Measurements from ENCODE around the gene IQCE.

IQCE gene

GRCh38 chr7:2643386-2644219 is 84.8 kb downstream of the IQCE start:
- TF ChIP-seq ZNF274 (IDR thresholded peaks at IDR 0.05; ENCODE audit: low read depth, low read length), result no peak
- no peak overlapping the region for H3K4me3 ChIP-seq (ENCODE audit: low read length)

DNA sequence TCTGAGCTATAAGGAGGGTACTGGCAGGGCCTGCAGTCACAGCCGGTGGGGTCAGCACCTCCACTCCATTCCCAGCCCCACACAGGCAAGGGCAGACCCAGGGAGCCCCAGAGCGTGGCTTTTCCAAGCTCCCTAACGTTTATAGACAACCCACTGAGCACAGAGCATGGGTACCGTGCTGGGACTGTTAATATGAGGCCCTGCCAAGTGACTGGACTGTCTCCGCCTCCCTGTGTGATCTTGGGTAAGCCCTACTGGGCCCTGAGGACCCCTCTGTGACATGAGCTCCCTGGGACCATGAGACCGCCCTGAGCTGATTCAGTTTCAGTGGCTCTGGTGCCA is 85.4 kb downstream of the IQCE start:
- no peak overlapping the region for H3K4me3 ChIP-seq (ENCODE audit: low read length)
- no peak for TF ChIP-seq ZNF274 (IDR thresholded peaks at IDR 0.05; ENCODE audit: low read depth, low read length)

DNA sequence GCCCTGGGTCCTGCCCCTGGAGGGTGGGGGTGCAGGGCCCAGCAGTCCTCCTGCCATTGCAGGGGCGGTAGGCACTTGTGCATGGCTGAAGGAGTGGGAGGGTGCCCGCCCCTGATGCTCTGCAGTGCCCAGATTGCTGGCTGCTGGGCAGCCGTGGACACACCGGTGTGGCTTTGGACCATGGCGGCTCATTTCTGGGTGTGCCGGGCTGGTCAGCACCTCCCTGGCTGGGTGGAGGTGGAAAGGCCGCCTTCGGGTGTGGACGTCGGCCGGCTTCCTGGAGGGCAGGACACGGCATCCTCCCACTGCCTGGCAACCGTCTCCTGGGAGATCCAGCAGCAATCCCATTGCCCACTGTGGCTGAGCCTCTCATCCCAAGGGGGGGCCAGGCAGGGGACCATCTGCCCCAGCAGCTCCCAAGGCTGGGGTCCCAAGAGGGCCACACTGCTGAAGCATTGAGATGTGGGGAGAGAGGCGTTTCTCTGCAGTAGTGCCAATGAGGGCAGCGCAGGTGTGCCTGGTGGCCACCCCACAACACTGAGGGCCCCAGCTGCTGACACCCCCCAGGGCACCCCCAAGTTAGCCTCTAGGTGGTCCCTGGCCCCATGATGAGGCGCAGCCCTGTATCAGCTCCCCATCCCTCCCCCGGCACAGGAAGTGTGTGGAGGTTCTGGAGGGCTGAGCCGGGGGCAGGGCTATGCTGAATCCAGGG is 85.9 kb downstream of the IQCE start:
- H3K4me3 ChIP-seq (ENCODE audit: low read length), result no peak overlapping the region; the same call in 1 of the 2 replicates

GRCh38 chr7:2645274-2645868 is 86.6 kb downstream of the IQCE start:
- H3K4me3 ChIP-seq (ENCODE audit: low read length), result no peak overlapping the region; the same call in 1 of the 2 replicates

More for the DNA sequence above, 85.9 kb downstream of the IQCE start:
- TF ChIP-seq ZNF274 (IDR thresholded peaks at IDR 0.05; ENCODE audit: low read depth, low read length), result no peak

DNA sequence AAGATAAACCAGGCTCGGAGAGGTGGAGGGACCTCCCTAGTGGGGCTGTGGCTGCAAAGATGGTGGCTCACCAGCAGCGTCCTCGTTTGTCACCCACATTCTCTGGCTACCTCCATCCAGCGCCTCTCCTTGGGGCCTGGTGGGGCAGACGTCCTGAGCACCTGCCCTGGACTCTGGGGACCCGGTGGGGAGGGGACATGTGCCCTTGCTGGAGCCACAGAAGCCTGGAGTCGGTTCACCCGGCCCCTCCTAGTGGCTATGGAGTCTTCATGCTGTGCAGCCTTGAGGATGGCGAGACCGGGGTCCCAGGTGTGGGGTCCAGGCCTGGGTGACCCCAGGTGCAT is 87.5 kb downstream of the IQCE start:
- no peak overlapping the region for H3K4me3 ChIP-seq (ENCODE audit: low read length)
- TF ChIP-seq ZNF274 (IDR thresholded peaks at IDR 0.05; ENCODE audit: low read depth, low read length), result no peak

More at GRCh38 chr7:2645274-2645868, 86.6 kb downstream of the IQCE start:
- TF ChIP-seq ZNF274 (IDR thresholded peaks at IDR 0.05; ENCODE audit: low read depth, low read length), result no peak

DNA sequence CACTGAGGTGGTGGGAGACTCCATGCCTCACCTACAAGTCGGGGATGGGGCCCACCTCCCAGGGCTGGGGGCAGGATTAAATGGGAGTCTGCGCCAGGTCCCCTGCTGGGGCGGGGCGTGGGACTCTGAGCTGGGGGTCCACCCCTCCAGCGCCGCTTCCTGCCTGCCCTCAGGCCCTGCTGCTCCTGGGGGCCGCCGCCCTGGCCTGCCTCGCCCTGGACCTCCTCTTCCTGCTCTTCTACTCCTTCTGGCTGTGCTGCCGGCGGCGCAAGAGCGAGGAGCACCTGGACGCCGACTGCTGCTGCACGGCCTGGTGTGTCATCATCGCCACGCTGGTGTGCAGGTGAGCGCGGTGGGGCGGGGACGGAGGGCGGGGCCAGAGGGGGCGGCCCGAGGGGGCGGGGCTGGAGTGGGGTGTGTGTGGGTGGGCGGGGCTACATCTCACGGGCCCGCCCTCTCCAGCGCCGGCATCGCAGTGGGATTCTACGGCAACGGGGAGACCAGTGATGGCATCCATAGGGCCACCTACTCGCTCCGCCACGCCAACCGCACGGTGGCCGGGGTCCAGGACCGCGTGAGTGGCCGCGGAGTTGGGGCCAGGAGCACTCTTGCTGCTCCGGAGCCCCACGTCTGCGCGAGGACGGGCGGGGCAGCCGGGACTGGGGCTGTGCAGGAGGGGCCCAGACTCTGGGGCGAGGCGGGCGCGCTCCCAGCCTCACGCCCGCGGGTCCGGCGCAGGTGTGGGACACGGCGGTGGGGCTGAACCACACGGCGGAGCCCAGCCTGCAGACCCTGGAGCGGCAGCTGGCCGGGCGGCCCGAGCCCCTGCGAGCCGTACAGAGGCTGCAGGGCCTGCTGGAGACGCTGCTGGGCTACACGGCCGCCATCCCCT is 88.1 kb downstream of the IQCE start:
- no peak overlapping the region for H3K4me3 ChIP-seq (ENCODE audit: low read length)
- no peak for TF ChIP-seq ZNF274 (IDR thresholded peaks at IDR 0.05; ENCODE audit: low read depth, low read length)

- H3K4me3 ChIP-seq (ENCODE audit: low read length), result no peak overlapping the region
These were observed 88.9 kb downstream of the IQCE start for GRCh38 chr7:2647594-2648172.

GRCh38 chr7:2649139-2649838 is 90.5 kb downstream of the IQCE start:
- H3K4me3 ChIP-seq (ENCODE audit: low read length), result no peak overlapping the region
- TF ChIP-seq ZNF274 (IDR thresholded peaks at IDR 0.05; ENCODE audit: low read depth, low read length), result no peak

More at GRCh38 chr7:2647594-2648172, 88.9 kb downstream of the IQCE start:
- no peak for TF ChIP-seq ZNF274 (IDR thresholded peaks at IDR 0.05; ENCODE audit: low read depth, low read length)

DNA sequence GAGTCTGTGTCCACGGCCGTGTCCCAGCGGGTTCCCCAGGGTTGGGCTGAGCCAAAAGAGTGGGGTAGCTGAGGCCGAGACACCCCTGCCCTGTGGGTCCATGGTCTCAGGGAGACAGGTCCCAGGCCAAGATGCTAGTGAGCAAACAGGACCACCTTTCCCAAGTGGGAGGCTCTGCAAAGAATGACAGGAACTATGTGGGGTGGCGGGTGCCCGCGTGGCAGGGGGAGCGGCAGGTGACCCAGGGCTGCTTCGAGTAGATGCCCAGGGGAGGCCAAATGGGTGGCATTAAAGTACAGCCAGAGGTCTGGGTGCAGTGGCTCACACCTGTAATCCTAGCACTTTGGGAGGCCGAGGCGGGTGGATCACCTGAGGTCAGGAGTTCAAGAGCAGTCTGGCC is 91.2 kb downstream of the IQCE start:
- no peak for TF ChIP-seq ZNF274 (IDR thresholded peaks at IDR 0.05; ENCODE audit: low read depth, low read length)
- H3K4me3 ChIP-seq (ENCODE audit: low read length), result no peak overlapping the region

DNA sequence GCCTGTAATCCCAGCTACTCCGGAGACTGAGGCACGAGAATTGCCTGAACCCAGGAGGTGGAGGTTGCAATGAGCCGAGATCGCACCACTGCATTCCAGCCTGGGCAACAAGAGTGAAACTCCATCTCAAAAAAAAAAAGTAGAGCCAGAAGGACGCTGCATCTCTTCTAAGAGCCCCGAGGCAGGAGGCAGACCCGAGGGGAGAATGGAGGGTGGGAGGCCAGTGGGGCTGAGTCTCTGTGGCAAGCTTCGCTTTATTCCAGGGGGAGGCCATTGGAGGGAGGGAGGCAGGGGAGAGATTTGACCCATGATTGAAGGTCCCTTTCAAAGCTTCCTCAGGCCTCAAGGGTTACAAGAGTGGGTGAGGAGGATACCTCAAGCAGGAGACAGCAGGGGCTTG is 91.7 kb downstream of the IQCE start:
- H3K4me3 ChIP-seq (ENCODE audit: low read length), result no peak overlapping the region
- TF ChIP-seq ZNF274 (IDR thresholded peaks at IDR 0.05; ENCODE audit: low read depth, low read length), result no peak

GRCh38 chr7:2651336-2651735 is 92.6 kb downstream of the IQCE start:
- no peak for TF ChIP-seq ZNF274 (IDR thresholded peaks at IDR 0.05; ENCODE audit: low read depth, low read length)
- no peak overlapping the region for H3K4me3 ChIP-seq (ENCODE audit: low read length)

DNA sequence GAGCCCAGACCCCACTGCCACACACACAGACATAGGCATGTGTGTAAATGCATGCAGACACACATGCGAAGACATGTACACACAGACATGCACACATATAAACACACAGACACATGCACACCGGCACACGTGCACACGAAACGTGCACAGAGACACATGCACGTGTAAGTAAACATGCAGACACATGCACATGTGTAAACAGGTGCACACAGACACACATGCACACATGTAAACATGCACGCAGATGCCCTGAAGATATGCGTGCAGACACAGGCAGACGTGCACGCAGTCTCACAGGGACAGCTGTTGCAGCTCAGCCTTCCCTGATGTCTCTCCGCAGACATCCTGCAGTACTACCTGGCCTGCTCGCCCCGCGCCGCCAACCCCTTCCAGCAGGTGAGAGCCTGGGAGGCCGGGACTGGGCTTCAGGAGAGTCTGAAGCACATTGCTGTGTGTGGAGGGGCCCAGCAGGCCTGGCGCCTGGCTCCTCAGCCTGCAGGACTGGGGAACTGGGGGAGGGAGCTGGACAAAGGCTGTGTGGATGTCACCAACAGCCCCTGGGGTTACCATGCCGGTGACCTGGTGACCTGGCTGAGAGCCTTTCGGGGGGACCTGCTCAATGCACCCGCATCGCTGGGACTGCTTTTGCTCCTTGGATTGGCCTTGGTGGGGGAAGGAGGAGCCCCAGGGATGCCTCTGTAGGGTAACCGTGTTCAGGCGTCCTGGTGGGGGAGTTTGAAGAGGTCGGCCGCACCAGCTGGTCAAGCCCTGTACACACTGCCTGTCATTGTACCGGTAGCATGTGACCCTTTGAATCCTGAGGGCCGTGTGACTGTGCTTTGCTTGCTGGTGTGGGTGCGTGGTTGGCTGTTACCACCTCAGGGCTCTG is 93.3 kb downstream of the IQCE start:
- TF ChIP-seq ZNF274 (IDR thresholded peaks at IDR 0.05; ENCODE audit: low read depth, low read length), result no peak
- H3K4me3 ChIP-seq (ENCODE audit: low read length), result no peak overlapping the region

Measured in GM08714 (cell line).